Right cardiac atrium (tissue), 5 donors: Measurements from ENCODE around the gene GKN2. TPM values are rescaled to one million over a fixed set of nuclear protein-coding genes. Genes with fewer than 3 reads are reported as not detected.
A peak's percentile ranks its signal among the peaks of the same experiment; 100 is the strongest.

Experiments used
- ATAC-seq, 2 donors: fragments of 200-7000 bp; cut with Tn5 transposase; one replicate each; pipeline versions ENCODE4 v1.8.0 to v1.9.1; 2020; ENCODE audit warnings: moderate library complexity in 2 of 2, mild to moderate bottlenecking in 1 of 2
- DNase-seq, 3 donors: peaks; one replicate each; pipeline ENCODE4 v3.0.0-alpha.2; 2020
- H3K27ac ChIP-seq: one replicate; pipeline ENCODE4 v1.5.1; 2013; ENCODE audit warnings: mild to moderate bottlenecking, low read length, control low read depth, moderate library complexity
- H3K27me3 ChIP-seq: one replicate; pipeline ENCODE4 v1.6.1; 2013; ENCODE audit not compliant: control insufficient read depth, insufficient read depth
- H3K4me1 ChIP-seq: one replicate; pipeline ENCODE4 v1.6.1; 2013; ENCODE audit warnings: low read length; ENCODE audit not compliant: control insufficient read depth, insufficient read depth
- H3K4me3 ChIP-seq: one replicate; pipeline ENCODE4 v1.5.1; 2013; ENCODE audit warnings: low read length, control low read depth
- H3K9me3 ChIP-seq: one replicate; pipeline ENCODE4 v1.6.1; 2013; ENCODE audit warnings: low read length; ENCODE audit not compliant: control insufficient read depth
- WGBS: extraction: QIAGEN DNeasy Blood & Tissue Kit; methylation state at CpG from one replicate; pipeline ENCODE4 v1.1.7; 2013; 5-methylcytosine and 5-hydroxymethylcytosine counted together
- intact Hi-C, 4 donors: fragments of 100-400 bp; cut with DNase I; formaldehyde crosslinking; loops; one replicate each; pipeline versions ENCODE4 v1.11.0 to v1.14.0; 2022 to 2023
- long read RNA-seq, 4 donors: library from polyadenylated mRNA; unstranded; transcript quantifications; one replicate each; pipeline ENCODE4 v2.0.0, GENCODE V29; 2020 to 2021
- polyA plus RNA-seq: library from polyadenylated mRNA; stranded (reverse); fragments of 200-250 nt; gene quantifications from one replicate; pipeline ENCODE4 v1.2.3, GENCODE V29; 2013
- total RNA-seq, 4 donors: library from RNA; stranded (reverse); fragmentation: NEBNext Ultra II Directional; extraction: Animal tissue kit (Norgen Biotek cat#: 25700); gene quantifications; one replicate each; pipeline ENCODE4 v1.2.1, GENCODE V29; 2021
- donor health status: healthy with polysubstance abuse.
- donor health status: DM: no; HTN: yes; CAD: no.
- donor health status: DM: no; HTN: no; CAD: no.
- donor health status: DM: no; HTN: yes; CAD: no; lungs with severe emphysema.
- donor health status: DM: yes; HTN: yes; CAD: no.

Gene GKN2, protein sequence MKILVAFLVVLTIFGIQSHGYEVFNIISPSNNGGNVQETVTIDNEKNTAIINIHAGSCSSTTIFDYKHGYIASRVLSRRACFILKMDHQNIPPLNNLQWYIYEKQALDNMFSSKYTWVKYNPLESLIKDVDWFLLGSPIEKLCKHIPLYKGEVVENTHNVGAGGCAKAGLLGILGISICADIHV
- total RNA-seq (not detected), polyA plus RNA-seq (not detected)
- long read RNA-seq, donor 1, result 0 reads
- long read RNA-seq, donor 2, result 0 reads
- long read RNA-seq, donor 3, result 0 reads
- long read RNA-seq, donor 4, result 0 reads

DNA sequence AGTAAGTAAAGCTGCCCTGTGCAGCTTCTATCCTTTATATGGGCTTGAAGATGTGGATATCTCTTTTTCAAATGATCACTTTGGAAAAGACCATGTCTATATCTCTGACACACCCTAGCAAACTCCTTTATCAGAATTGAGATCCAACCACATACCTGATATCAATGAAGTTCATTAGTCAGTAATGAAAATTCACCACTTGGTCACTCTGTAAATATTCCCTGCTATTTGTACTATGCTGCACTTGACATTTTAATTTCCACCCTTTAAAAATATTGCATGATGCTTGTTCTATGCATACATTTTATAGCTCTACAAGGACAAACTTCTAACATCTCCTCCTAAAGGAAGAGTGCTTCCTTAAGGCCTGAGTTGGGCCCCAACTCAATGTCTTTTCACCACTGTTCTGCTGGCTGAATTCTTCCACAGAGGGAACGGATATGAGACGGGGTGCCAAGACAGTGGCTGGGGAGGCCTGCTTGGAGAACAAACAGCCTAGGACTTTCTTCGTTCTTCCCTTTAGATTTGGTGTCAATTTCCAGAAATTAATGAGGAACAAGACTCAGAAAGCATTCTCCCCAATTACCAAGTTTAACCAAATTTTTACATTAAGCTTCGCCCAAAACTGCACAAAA is at the start of gene GKN2:
GKN2 (minus strand) TSS at position 7 of the 635 bp plus-strand sequence. CDS start 32 bp downstream, outside the sequence.
- H3K27ac ChIP-seq, result no peak within 1 kb of the TSS
- no peaks in the 10 kb centered on the region for H3K9me3 ChIP-seq
- no peaks in the 10 kb centered on the region for H3K27me3 ChIP-seq
- H3K4me1 ChIP-seq, result no peaks in the 10 kb centered on the region
- intact Hi-C loops, result no loop called here
- H3K4me3 ChIP-seq, result no peak within 1 kb of the TSS
- DNase-seq, result peak in 2 of 3 donors; percentile 29 to 50
- 65% methylated on average over 4 of the region's 4 CpGs for whole genome bisulfite sequencing
- ATAC-seq, result no peak

DNA sequence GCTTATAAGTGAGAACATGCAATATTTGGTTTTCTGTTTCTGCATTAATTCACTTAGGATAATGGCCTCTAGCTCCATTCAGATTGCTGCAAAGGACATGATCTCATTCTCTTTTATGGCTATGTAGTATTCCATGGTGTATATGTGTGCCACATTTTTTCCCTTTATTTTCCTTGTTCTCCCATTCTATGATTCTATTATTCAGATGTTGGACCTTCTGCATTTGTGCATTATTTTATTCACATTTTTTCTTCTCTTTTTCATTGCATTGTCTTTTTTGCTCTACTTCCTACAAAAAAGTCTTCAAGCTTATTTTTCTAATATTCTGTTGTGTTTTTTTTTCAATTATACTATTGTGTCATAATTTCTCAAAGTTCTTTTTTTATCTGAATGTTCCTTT is 49.2 kb upstream of the GKN2 start:
- H3K27me3 ChIP-seq, result no peaks in the 10 kb centered on the region
- no peaks in the 10 kb centered on the region for H3K9me3 ChIP-seq
- H3K4me1 ChIP-seq, result no peaks in the 10 kb centered on the region
- H3K4me3 ChIP-seq, result no peak overlapping the region
- DNase-seq (no peak), ATAC-seq (no peak)
- H3K27ac ChIP-seq, result no peak overlapping the region
- intact Hi-C loops, result no loop called here

DNA sequence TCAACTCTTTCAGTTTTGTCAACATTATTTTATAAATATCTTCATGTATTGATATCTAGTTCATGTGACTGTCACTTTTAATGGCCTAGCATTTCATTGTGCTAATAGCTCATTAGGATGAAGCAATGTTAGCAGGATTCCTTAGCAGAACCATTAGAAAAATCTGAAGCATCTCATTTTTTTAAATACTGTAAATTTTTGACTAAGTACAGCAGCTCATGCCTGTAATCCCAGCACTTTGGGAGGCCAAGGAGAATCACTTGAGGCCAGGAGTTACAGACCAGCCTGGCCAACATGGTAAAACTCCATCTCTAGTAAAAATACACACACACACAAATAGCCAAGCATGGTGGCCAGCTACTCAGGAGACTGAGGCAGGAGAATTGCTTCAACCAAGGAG is 44.7 kb upstream of the GKN2 start:
- no peaks in the 10 kb centered on the region for H3K27me3 ChIP-seq
- intact Hi-C loops, result no loop called here

DNA sequence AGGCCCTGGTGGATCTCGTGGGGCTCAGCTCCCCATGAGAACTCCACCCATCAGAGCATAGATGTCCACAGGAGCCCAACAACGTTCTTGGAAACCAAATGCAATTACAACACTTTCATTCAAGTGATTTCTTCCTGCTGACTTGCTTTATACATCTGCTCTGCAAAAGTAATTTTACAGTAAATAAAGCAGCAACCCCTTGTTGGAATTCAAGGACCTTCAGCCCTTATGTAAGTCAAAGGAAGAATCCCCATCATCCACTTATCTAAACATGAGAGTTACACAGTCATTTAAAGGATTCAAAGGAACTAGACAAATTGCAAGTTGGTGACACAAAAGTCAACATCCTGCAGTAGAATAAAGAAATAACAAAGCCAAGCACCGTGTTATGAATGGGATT is 43.2 kb upstream of the GKN2 start:
- ATAC-seq, result no peak
- H3K9me3 ChIP-seq, result no peaks in the 10 kb centered on the region
- intact Hi-C loops, result no loop called here
- no peaks in the 10 kb centered on the region for H3K27me3 ChIP-seq
- no peak for DNase-seq
- H3K4me3 ChIP-seq, result no peak overlapping the region
- 44% methylated on average over 3 of the region's 3 CpGs for WGBS
- H3K27ac ChIP-seq, result no peak overlapping the region
- no peaks in the 10 kb centered on the region for H3K4me1 ChIP-seq

More for the DNA sequence above, 44.7 kb upstream of the GKN2 start:
- no peaks in the 10 kb centered on the region for H3K4me1 ChIP-seq
- DNase-seq (no peak), ATAC-seq (no peak)
- H3K9me3 ChIP-seq, result no peaks in the 10 kb centered on the region
- H3K4me3 ChIP-seq, result no peak overlapping the region
- H3K27ac ChIP-seq, result no peak overlapping the region

DNA sequence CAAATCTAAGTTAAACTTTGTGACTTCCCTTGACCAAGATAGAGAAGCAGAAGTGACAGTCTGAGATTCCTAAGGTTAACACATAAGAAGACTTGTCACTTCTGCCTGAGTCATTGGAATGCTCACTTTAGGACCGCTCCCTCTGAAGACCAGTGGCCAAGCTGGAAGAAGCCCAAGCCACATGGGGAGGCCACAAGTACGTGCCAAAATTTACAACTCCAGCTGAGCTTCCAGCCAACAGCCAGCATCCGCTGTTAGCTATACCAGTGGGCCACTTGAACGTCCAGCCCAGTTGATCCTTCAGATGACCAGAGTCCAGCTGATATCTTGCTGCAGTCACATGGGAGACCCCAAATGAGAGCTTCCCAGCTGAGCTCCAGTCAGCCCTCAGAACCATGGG is 42.2 kb upstream of the GKN2 start:
- ATAC-seq, result peak; percentile 82 to 93
- Histone ChIP-seq H3K4me3 (no peak overlapping the region), H3K9me3 (no peaks in the 10 kb centered on the region), H3K27ac (no peak overlapping the region), H3K27me3 (no peaks in the 10 kb centered on the region), H3K4me1 (no peaks in the 10 kb centered on the region)
- 34% methylated on average over 4 of the region's 4 CpGs for WGBS
- DNase-seq, result peak; percentile 86 to 91 (median 87)
- intact Hi-C loops, result no loop called here

DNA sequence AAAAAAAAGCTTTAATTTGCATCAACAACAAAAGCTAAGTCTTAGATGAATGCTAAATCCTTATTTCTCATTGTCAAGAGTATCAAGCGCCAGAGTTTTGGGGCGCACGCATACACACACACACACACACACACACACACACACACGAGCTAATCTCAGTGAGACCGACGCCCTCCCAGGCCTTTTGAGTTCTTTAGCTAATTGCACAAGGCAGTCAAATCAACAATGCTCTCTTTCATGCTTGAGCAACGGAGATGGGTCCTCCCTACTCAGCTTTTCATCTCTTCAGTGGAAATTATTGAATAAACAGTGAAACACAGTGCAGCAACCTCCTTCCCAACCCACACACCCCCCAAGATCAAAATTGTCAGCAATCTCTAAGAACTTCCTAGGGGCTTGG is 41.0 kb upstream of the GKN2 start:
- no peaks in the 10 kb centered on the region for H3K4me1 ChIP-seq
- 72% methylated on average over 7 of the region's 7 CpGs for WGBS
- H3K27me3 ChIP-seq, result no peaks in the 10 kb centered on the region
- no peak overlapping the region for H3K4me3 ChIP-seq
- no peaks in the 10 kb centered on the region for H3K9me3 ChIP-seq
- peak; percentile 76 to 77 for ATAC-seq
- DNase-seq, result peak; percentile 44 to 80 (median 57)
- no peak overlapping the region for H3K27ac ChIP-seq
- intact Hi-C loops, result no loop called here

DNA sequence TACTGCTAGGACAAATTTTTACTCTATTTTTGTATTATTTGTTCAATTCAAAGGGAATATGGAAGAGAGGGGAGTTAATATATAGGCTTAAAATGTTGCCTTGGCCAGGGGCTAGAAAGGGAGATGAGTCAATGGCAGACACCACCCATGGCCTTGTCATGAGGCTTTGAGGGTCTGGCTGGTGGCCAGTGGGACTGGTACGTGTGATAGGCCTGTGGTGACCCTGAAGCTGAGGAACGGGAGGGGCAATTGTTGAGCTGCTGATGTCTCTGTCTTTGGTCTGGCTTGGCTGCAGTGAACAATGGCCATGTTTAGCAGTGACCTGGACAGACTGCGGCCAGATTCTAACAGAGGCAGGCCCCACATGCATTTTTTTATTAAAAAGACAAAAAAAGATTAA is 40.2 kb upstream of the GKN2 start:
- Histone ChIP-seq H3K4me1 (no peaks in the 10 kb centered on the region), H3K4me3 (no peak overlapping the region), H3K9me3 (no peaks in the 10 kb centered on the region), H3K27me3 (no peaks in the 10 kb centered on the region), H3K27ac (no peak overlapping the region)
- ATAC-seq (no peak), DNase-seq (peak in 1 of 3 donors; percentile 52)
- WGBS, result 59% methylated on average over 3 of the region's 3 CpGs
- intact Hi-C loops, result no loop called here

DNA sequence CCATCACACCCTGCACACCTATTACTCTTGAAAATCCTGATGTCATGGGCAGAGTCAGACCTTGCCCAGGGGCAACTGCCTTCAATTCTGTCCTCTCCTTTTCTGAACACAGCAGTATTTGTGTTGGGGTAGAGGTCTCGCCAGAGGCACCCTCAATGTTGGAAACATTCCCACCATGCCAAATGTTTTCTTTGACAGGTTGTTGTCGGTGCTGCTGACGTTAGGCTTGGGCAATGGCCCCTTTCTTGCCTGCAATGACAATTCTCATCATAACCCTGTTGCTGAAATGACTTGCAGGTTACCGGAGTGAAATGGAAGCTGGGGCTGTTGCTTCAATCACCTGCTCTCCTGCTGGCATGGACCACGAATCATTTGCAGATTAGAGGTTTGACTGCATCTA is 39.6 kb upstream of the GKN2 start:
- WGBS, result 85% methylated on average over 5 of the region's 5 CpGs
- Histone ChIP-seq H3K27me3 (no peaks in the 10 kb centered on the region), H3K4me1 (no peaks in the 10 kb centered on the region), H3K9me3 (no peaks in the 10 kb centered on the region), H3K4me3 (no peak overlapping the region), H3K27ac (no peak overlapping the region)
- no peak for ATAC-seq
- no peak for DNase-seq
- intact Hi-C loops, result no loop called here

DNA sequence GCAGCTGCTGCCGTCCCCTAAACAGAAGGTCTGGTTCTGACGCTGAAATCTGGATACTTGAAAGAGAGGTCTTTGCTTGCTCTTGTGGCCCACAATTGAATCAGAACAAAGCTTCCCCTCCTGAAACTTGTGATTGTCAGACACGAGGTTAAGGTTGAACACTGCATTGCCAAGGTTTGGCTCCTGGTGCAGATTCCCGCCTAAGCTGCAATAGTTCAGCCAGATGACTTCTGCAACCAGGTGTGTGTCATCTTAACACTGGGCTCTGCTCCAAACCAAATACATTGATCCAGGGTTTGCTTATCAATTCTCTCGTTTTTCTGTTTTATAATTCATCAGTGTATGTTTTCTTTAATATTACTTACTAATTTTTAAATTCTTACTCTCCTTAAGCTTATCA is 36.3 kb upstream of the GKN2 start:
- DNase-seq, result no peak
- 49% methylated on average over 5 of the region's 5 CpGs for WGBS
- H3K27ac ChIP-seq, result no peak overlapping the region
- no peaks in the 10 kb centered on the region for H3K27me3 ChIP-seq
- no peaks in the 10 kb centered on the region for H3K9me3 ChIP-seq
- H3K4me3 ChIP-seq, result no peak overlapping the region
- no peaks in the 10 kb centered on the region for H3K4me1 ChIP-seq
- intact Hi-C loops, result no loop called here
- ATAC-seq, result no peak

DNA sequence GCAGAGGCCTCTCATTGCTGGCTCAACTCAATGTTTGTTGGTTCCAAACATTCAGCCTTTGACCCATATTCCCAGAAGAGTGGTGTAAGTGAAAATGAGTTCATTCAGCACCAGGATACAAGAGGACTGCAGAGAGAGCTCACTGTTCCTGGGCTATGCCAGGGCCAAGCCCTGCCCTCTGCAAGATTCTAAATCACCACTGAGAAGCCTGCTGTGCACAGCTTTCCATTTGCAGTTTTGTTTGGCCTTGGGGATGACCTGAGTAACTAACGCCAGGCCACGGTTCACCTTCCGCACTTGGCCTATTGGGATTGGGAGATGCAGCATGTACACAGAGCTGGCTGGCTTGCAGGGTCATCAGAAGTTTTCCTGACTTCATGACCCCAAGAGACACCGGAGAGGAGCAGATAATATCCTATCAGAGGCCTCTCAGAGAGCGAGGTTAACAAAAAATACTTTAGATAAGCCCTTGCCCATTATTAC is 34.4 kb upstream of the GKN2 start:
- Histone ChIP-seq H3K9me3 (no peaks in the 10 kb centered on the region), H3K27me3 (no peaks in the 10 kb centered on the region), H3K27ac (no peak overlapping the region), H3K4me1 (no peaks in the 10 kb centered on the region), H3K4me3 (no peak overlapping the region)
- peak in 2 of 3 donors; percentile 59 to 60 for DNase-seq
- intact Hi-C loops, result no loop called here
- peak; percentile 67 to 95 for ATAC-seq
- WGBS, result 37% methylated on average over 5 of the region's 5 CpGs

DNA sequence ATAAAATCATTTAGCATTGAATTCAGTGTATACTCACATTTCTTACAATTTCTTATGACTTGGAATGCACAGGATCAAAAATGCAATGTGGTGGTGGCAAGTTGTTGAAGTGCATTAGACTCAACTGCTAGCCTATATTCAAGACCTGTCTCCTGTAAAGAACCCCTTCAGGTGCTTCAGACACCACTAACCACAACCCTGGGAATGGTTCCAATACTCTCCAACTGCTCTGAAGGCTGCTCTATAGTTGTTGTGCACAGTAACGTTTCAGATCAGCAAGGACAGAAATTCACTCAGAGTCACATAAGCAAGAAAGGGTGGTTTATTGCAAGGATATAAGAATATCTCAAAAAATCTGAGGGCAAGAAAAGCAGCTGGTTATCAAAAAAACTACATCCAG is 28.3 kb upstream of the GKN2 start:
- 64% methylated on average over 1 of the region's 1 CpG for WGBS
- Histone ChIP-seq H3K27me3 (no peaks in the 10 kb centered on the region), H3K27ac (no peak overlapping the region), H3K9me3 (no peaks in the 10 kb centered on the region), H3K4me3 (no peak overlapping the region), H3K4me1 (no peaks in the 10 kb centered on the region)
- DNase-seq, result no peak
- intact Hi-C loops, result no loop called here
- ATAC-seq, result no peak
